HepG2 (cell line): ENCODE data around the gene NUDT21. TPM values are rescaled to one million over a fixed set of nuclear protein-coding genes. Genes with fewer than 3 reads are reported as not detected.

ENCODE experiments used
- ASH2L ChIP-seq: fragments of 300-600, 200-600 bp; sonication (generic); IDR thresholded peaks from 2 replicates; pipeline ENCODE4 v1.7.0; 2017; ENCODE audit warnings: low read depth, mild to moderate bottlenecking, moderate library complexity, mixed read lengths, low read length; ENCODE audit not compliant: insufficient read length
- HMGXB3 ChIP-seq: sonication (generic); formaldehyde crosslinking; IDR thresholded peaks from 2 replicates; pipeline ENCODE4 v1.4.0; 2020; ENCODE audit warnings: missing genetic modification reagents, borderline replicate concordance
- KLF15 ChIP-seq: sonication (generic); formaldehyde crosslinking; IDR thresholded peaks from 2 replicates; pipeline ENCODE4 v1.8.1; 2023; ENCODE audit warnings: borderline replicate concordance, mild to moderate bottlenecking, inconsistent platforms, missing genetic modification reagents, mixed read lengths
- MBNL3 ChIP-seq: fragments of 250-450 bp; sonication (Bioruptor Pico); conservative IDR thresholded peaks from 2 replicates; pipeline ENCODE4 v1.8.0; 2022; ENCODE audit warnings: mild to moderate bottlenecking, inconsistent platforms
- PHF8 ChIP-seq: sonication (generic); formaldehyde crosslinking; IDR thresholded peaks from 2 replicates; pipeline ENCODE4 v1.5.0; 2020; ENCODE audit warnings: missing genetic modification reagents
- STAT6 ChIP-seq: sonication (generic); formaldehyde crosslinking; IDR thresholded peaks from 2 replicates; pipeline ENCODE4 v1.4.0; 2020; ENCODE audit warnings: missing genetic modification reagents, mild to moderate bottlenecking, borderline replicate concordance
- ZBTB4 ChIP-seq: sonication (generic); formaldehyde crosslinking; IDR thresholded peaks from 2 replicates; pipeline ENCODE4 v1.4.0; 2020; ENCODE audit warnings: missing genetic modification reagents, mild to moderate bottlenecking, borderline replicate concordance
- ZEB1 ChIP-seq: IDR thresholded peaks from 2 replicates; pipeline ENCODE4 v1.6.1; 2012; ENCODE audit warnings: mild to moderate bottlenecking, low read depth, inconsistent platforms; ENCODE audit not compliant: insufficient replicate concordance
- ZNF124 ChIP-seq: sonication (generic); formaldehyde crosslinking; IDR thresholded peaks from 2 replicates; pipeline ENCODE4 v1.4.0; 2020; ENCODE audit warnings: missing genetic modification reagents
- ZNF589 ChIP-seq: sonication (generic); formaldehyde crosslinking; conservative IDR thresholded peaks from 2 replicates; pipeline ENCODE4 v1.8.0; 2022; ENCODE audit warnings: mild to moderate bottlenecking, moderate library complexity, missing genetic modification reagents
- ZNF775 ChIP-seq: sonication (generic); formaldehyde crosslinking; IDR thresholded peaks from 2 replicates; pipeline ENCODE4 v1.4.0; 2020; ENCODE audit warnings: missing genetic modification reagents, mild to moderate bottlenecking, moderate library complexity, borderline replicate concordance
- ZUFSP ChIP-seq: sonication (generic); formaldehyde crosslinking; IDR thresholded peaks from 2 replicates; pipeline ENCODE4 v1.9.0; 2021; ENCODE audit warnings: missing genetic modification reagents, mild to moderate bottlenecking, borderline replicate concordance
- polyA plus RNA-seq, 8 experiments: library from polyadenylated mRNA; depleted of rRNA in 3 of 8; stranded (reverse) in 7 of 8; unstranded in 1 of 8; fragments of >200 nt; fragmentation: Illumina TruSeq in 4 of 8; extraction: Trizol in 4 of 8; gene quantifications; 2 replicates each; pipeline versions ENCODE4 v1.2.1 to v1.2.3, GENCODE V29; 2011 to 2016; ENCODE audit warnings: low read depth in 4 of 8, missing spikeins in 1 of 8, mixed read lengths in 1 of 8; ENCODE audit not compliant: insufficient read depth in 1 of 8
- total RNA-seq, 5 experiments: library from RNA; depleted of rRNA; stranded (reverse); fragments of >200 nt; fragmentation: Illumina TruSeq; extraction: Trizol; gene quantifications; 2 replicates each; pipeline ENCODE4 v1.2.3, GENCODE V29; 2016; ENCODE audit warnings: low read depth in 1 of 5
- TF ChIP-seq, protein P1 (sequence below): sonication (generic); formaldehyde crosslinking; conservative IDR thresholded peaks from 2 replicates; pipeline ENCODE4 v1.8.1; 2023; ENCODE audit warnings: missing genetic modification reagents

The NUDT21 gene
- total and polyA plus RNA-seq, 2 of the 13 experiments (the other 11 are each of a cell fraction or from before 2014, with no cell fraction given), result 177 to 210 TPM

DNA sequence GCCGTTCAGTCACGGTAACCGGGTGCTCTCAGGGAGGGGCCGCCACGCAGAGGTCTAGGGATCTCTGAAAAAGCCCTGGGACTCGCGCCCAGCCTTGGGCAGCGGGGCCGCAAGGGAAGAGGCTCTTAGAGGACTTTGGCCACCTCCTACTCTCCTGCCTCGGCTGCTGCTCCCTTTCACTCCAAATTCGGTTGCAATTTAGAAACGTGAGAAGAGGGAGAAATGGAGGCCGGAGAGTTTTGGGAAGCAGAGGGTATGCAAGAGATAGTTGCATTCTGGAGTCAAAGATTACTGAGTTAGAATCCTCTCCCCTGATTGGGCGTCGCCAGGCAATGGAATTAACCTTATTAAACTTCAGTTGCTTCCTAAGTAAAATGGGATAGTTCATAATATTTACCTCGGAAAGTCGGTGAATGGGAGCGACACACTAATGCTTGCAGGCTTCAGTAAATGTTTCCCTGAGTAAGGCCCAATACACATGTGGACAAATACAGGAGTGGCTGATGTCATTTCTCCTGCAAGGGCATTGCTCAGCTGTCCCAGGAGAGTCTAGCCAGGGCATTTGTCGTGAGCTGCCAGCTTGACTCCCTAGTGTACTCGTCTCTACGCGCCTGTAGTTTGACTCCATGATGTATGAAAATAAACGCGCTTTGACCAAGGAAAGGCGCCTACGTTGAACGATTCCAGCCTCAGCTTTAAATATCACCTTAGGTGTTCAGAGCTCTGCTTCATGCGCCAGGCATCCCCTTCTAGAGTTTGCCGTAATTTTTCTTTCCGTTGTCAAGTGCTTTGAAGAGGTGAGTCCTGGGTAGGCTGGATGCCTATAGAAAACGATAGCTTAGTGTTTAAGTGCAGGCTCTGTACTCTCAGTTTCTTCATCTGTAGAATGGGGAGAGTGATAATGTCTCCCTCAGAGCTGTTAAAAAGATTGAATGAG is 889 bp upstream of the NUDT21 start (continued):
- TF ChIP-seq, protein P1, sequence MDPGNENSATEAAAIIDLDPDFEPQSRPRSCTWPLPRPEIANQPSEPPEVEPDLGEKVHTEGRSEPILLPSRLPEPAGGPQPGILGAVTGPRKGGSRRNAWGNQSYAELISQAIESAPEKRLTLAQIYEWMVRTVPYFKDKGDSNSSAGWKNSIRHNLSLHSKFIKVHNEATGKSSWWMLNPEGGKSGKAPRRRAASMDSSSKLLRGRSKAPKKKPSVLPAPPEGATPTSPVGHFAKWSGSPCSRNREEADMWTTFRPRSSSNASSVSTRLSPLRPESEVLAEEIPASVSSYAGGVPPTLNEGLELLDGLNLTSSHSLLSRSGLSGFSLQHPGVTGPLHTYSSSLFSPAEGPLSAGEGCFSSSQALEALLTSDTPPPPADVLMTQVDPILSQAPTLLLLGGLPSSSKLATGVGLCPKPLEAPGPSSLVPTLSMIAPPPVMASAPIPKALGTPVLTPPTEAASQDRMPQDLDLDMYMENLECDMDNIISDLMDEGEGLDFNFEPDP (CRISPR knock-in tag), result no peak
- TF ChIP-seq HMGXB3 (CRISPR knock-in tag) (no peak), ASH2L (peak; percentile 14), PHF8 (CRISPR knock-in tag) (no peak), KLF15 (CRISPR knock-in tag) (no peak), ZNF124 (CRISPR knock-in tag) (0 out of 2 replicates have a peak, but pooled peaks have one; percentile 51), ZNF589 (CRISPR knock-in tag) (no peak), ZUFSP (CRISPR knock-in tag) (no peak), STAT6 (no peak), ZBTB4 (no peak), MBNL3 (CRISPR knock-in tag) (no peak), ZNF775 (CRISPR knock-in tag) (no peak), ZEB1 (no peak)
